SK-N-SH treated with all-trans-retinoic acid at 6 μM for 48 hours (cell line): ENCODE measurements around the gene TALDO1.

ENCODE experiments used
- ATAC-seq: fragments of 200-7000 bp; cut with Tn5 transposase; 3 replicates; pipeline ENCODE4 v1.9.1; 2020; ENCODE audit warnings: mild to moderate bottlenecking, moderate library complexity
- ARNTL ChIP-seq: fragments of 450-650 bp; formaldehyde crosslinking; IDR thresholded peaks from 2 replicates; pipeline ENCODE4 v1.5.0; 2020; ENCODE audit warnings: low read depth, mild to moderate bottlenecking, moderate library complexity, borderline replicate concordance
- BACH2 ChIP-seq: fragments of 250-450 bp; sonication (Bioruptor Pico); IDR thresholded peaks from 2 replicates; pipeline ENCODE4 v1.9.0; 2021; ENCODE audit warnings: mild to moderate bottlenecking, borderline replicate concordance
- CSDC2 ChIP-seq: fragments of 250-450 bp; sonication (Bioruptor Pico); IDR thresholded peaks from 2 replicates; pipeline ENCODE4 v1.5.0; 2020; ENCODE audit warnings: mild to moderate bottlenecking, moderate library complexity
- ESRRG ChIP-seq: fragments of 250-450 bp; sonication (Bioruptor Pico); IDR thresholded peaks from 2 replicates; pipeline ENCODE4 v1.6.1; 2021; ENCODE audit warnings: mild to moderate bottlenecking
- GLIS3 ChIP-seq: fragments of 250-450 bp; sonication (Bioruptor Pico); IDR thresholded peaks from 2 replicates; pipeline ENCODE4 v1.5.0; 2020; ENCODE audit warnings: mild to moderate bottlenecking, moderate library complexity
- ISL1 ChIP-seq: fragments of 250-450 bp; sonication (Bioruptor Pico); IDR thresholded peaks from 2 replicates; pipeline ENCODE4 v2.1.2; 2022; ENCODE audit warnings: mild to moderate bottlenecking, moderate library complexity
- OSR1 ChIP-seq: fragments of 250-450 bp; sonication (Bioruptor Pico); IDR thresholded peaks from 2 replicates; pipeline ENCODE4 v1.8.0; 2022; ENCODE audit warnings: moderate library complexity, mild to moderate bottlenecking, inconsistent platforms
- PPARA ChIP-seq: fragments of 250-450 bp; sonication (Bioruptor Pico); IDR thresholded peaks from 2 replicates; pipeline ENCODE4 v1.5.0; 2020; ENCODE audit warnings: mild to moderate bottlenecking, borderline replicate concordance
- RARB ChIP-seq: fragments of 250-450 bp; sonication (Bioruptor Pico); IDR thresholded peaks from 2 replicates; pipeline ENCODE4 v1.8.0; 2021; ENCODE audit warnings: mild to moderate bottlenecking, moderate library complexity
- SNAI2 ChIP-seq: fragments of 250-450 bp; sonication (Bioruptor Pico); IDR thresholded peaks from 2 replicates; pipeline ENCODE4 v1.5.0; 2020; ENCODE audit warnings: mild to moderate bottlenecking, moderate library complexity
- TCF4 ChIP-seq: fragments of 250-450 bp; sonication (Bioruptor Pico); IDR thresholded peaks from 2 replicates; pipeline ENCODE4 v1.8.0; 2021; ENCODE audit warnings: mild to moderate bottlenecking, moderate library complexity, borderline replicate concordance
- TOX ChIP-seq: fragments of 250-450 bp; sonication (Bioruptor Pico); IDR thresholded peaks from 2 replicates; pipeline ENCODE4 v1.8.0; 2021; ENCODE audit warnings: mild to moderate bottlenecking, moderate library complexity, borderline replicate concordance
- ZC3H10 ChIP-seq: fragments of 250-450 bp; sonication (Bioruptor Pico); IDR thresholded peaks from 2 replicates; pipeline ENCODE4 v1.5.1; 2021; ENCODE audit warnings: mild to moderate bottlenecking, moderate library complexity
- ZFP3 ChIP-seq: fragments of 250-450 bp; sonication (Bioruptor Pico); IDR thresholded peaks from 2 replicates; pipeline ENCODE4 v1.5.0; 2020; ENCODE audit warnings: mild to moderate bottlenecking, moderate library complexity
- ZFP30 ChIP-seq: fragments of 450-650 bp; formaldehyde crosslinking; IDR thresholded peaks from 2 replicates; pipeline ENCODE4 v1.5.0; 2022; ENCODE audit warnings: mild to moderate bottlenecking, moderate library complexity
- ZNF565 ChIP-seq: fragments of 450-650 bp; formaldehyde crosslinking; conservative IDR thresholded peaks from 2 replicates; pipeline ENCODE4 v1.5.0; 2020; ENCODE audit warnings: low read depth, mild to moderate bottlenecking, moderate library complexity
- ZNF70 ChIP-seq: fragments of 450-650 bp; formaldehyde crosslinking; IDR thresholded peaks from 2 replicates; pipeline ENCODE4 v1.5.0; 2020; ENCODE audit warnings: mild to moderate bottlenecking, moderate library complexity
- ZNF8 ChIP-seq: fragments of 450-650 bp; formaldehyde crosslinking; IDR thresholded peaks from 2 replicates; pipeline ENCODE4 v1.5.0; 2020; ENCODE audit warnings: mild to moderate bottlenecking, moderate library complexity
- TF ChIP-seq, protein P1 (sequence below): fragments of 250-450 bp; sonication (Bioruptor Pico); IDR thresholded peaks from 2 replicates; pipeline ENCODE4 v1.8.0; 2021; ENCODE audit warnings: low read depth, mild to moderate bottlenecking, moderate library complexity, borderline replicate concordance
- TF ChIP-seq, protein P2 (sequence below): fragments of 250-450 bp; sonication (Bioruptor Pico); IDR thresholded peaks from 2 replicates; pipeline ENCODE4 v1.5.1; 2021; ENCODE audit warnings: mild to moderate bottlenecking, moderate library complexity
- TF ChIP-seq, protein P3 (sequence below): fragments of 250-450 bp; sonication (Bioruptor Pico); IDR thresholded peaks from 2 replicates; pipeline ENCODE4 v1.5.0; 2020; ENCODE audit warnings: mild to moderate bottlenecking, moderate library complexity
- TF ChIP-seq, protein P4 (sequence below): fragments of 250-450 bp; sonication (Bioruptor Pico); IDR thresholded peaks from 2 replicates; pipeline ENCODE4 v1.8.0; 2020; ENCODE audit warnings: mild to moderate bottlenecking, moderate library complexity, borderline replicate concordance
- TF ChIP-seq, protein P5 (sequence below): fragments of 250-450 bp; sonication (Bioruptor Pico); IDR thresholded peaks from 2 replicates; pipeline ENCODE4 v1.5.1; 2020; ENCODE audit warnings: low read depth, mild to moderate bottlenecking, moderate library complexity

TALDO1 gene

DNA sequence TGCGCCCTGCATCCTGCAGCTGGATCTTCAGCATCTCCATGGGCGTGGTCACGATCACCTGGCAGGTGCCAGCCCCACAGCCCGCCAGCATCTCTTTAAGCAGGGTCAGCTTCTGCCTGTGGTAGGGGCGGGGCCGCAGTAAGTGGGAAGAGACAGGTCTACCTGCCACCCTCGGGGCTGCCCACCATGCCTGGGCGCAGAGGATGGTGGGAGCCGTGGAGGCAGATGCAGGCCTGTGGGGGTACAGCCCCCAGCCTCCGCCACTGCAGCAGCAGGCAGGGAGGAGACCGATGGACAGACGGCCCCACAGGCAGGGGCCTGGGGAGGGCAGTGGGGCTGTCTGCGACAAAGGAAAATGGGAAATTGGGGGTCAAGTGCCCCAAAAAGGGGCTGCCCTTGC is 45.6 kb downstream of the TALDO1 start:
- no peak for TF ChIP-seq ZC3H10 (CRISPR knock-in tag)
- TF ChIP-seq ZNF8 (CRISPR knock-in tag), result no peak
- TF ChIP-seq ZFP30 (CRISPR knock-in tag), result no peak
- no peak for ATAC-seq

DNA sequence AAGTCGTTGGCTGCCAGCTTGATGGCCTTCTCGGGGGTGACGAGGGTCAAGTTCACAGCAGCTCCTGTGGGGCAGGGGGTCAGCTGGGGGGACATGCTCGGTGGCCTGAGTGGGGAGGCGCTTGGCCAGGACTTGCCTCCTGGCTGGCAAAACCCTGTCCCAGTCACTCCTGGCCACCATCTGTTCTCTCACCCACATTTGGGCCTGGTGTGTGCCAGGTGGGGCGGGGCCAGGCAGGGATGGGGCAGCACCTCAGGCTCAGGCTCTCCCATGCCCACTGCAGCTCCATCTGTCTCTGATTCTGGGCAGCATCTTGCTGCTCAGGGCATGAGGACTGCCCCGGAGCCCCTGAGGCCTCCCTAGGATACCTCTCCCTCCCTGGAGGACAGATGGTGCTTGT is 46.3 kb downstream of the TALDO1 start:
- no peak for TF ChIP-seq ZC3H10 (CRISPR knock-in tag)
- TF ChIP-seq, protein P1, sequence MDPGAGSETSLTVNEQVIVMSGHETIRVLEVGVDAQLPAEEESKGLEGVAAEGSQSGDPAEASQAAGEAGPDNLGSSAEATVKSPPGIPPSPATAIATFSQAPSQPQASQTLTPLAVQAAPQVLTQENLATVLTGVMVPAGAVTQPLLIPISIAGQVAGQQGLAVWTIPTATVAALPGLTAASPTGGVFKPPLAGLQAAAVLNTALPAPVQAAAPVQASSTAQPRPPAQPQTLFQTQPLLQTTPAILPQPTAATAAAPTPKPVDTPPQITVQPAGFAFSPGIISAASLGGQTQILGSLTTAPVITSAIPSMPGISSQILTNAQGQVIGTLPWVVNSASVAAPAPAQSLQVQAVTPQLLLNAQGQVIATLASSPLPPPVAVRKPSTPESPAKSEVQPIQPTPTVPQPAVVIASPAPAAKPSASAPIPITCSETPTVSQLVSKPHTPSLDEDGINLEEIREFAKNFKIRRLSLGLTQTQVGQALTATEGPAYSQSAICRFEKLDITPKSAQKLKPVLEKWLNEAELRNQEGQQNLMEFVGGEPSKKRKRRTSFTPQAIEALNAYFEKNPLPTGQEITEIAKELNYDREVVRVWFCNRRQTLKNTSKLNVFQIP (CRISPR knock-in tag), result no peak
- TF ChIP-seq ZFP3 (CRISPR knock-in tag), result no peak
- TF ChIP-seq, protein P2, sequence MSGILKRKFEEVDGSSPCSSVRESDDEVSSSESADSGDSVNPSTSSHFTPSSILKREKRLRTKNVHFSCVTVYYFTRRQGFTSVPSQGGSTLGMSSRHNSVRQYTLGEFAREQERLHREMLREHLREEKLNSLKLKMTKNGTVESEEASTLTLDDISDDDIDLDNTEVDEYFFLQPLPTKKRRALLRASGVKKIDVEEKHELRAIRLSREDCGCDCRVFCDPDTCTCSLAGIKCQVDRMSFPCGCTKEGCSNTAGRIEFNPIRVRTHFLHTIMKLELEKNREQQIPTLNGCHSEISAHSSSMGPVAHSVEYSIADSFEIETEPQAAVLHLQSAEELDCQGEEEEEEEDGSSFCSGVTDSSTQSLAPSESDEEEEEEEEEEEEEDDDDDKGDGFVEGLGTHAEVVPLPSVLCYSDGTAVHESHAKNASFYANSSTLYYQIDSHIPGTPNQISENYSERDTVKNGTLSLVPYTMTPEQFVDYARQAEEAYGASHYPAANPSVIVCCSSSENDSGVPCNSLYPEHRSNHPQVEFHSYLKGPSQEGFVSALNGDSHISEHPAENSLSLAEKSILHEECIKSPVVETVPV (CRISPR knock-in tag), result no peak
- TF ChIP-seq CSDC2 (CRISPR knock-in tag), result no peak
- TF ChIP-seq, protein P3, sequence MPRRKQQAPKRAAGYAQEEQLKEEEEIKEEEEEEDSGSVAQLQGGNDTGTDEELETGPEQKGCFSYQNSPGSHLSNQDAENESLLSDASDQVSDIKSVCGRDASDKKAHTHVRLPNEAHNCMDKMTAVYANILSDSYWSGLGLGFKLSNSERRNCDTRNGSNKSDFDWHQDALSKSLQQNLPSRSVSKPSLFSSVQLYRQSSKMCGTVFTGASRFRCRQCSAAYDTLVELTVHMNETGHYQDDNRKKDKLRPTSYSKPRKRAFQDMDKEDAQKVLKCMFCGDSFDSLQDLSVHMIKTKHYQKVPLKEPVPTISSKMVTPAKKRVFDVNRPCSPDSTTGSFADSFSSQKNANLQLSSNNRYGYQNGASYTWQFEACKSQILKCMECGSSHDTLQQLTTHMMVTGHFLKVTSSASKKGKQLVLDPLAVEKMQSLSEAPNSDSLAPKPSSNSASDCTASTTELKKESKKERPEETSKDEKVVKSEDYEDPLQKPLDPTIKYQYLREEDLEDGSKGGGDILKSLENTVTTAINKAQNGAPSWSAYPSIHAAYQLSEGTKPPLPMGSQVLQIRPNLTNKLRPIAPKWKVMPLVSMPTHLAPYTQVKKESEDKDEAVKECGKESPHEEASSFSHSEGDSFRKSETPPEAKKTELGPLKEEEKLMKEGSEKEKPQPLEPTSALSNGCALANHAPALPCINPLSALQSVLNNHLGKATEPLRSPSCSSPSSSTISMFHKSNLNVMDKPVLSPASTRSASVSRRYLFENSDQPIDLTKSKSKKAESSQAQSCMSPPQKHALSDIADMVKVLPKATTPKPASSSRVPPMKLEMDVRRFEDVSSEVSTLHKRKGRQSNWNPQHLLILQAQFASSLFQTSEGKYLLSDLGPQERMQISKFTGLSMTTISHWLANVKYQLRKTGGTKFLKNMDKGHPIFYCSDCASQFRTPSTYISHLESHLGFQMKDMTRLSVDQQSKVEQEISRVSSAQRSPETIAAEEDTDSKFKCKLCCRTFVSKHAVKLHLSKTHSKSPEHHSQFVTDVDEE (CRISPR knock-in tag), result no peak
- TF ChIP-seq TOX, result no peak
- no peak for TF ChIP-seq GLIS3
- no peak for TF ChIP-seq TCF4 (CRISPR knock-in tag)
- no peak for TF ChIP-seq ZNF8 (CRISPR knock-in tag)
- no peak for TF ChIP-seq ZNF565 (CRISPR knock-in tag)
- TF ChIP-seq ARNTL (CRISPR knock-in tag), result no peak
- TF ChIP-seq ESRRG (CRISPR knock-in tag), result no peak
- no peak for TF ChIP-seq ZNF70 (CRISPR knock-in tag)
- TF ChIP-seq, protein P4, sequence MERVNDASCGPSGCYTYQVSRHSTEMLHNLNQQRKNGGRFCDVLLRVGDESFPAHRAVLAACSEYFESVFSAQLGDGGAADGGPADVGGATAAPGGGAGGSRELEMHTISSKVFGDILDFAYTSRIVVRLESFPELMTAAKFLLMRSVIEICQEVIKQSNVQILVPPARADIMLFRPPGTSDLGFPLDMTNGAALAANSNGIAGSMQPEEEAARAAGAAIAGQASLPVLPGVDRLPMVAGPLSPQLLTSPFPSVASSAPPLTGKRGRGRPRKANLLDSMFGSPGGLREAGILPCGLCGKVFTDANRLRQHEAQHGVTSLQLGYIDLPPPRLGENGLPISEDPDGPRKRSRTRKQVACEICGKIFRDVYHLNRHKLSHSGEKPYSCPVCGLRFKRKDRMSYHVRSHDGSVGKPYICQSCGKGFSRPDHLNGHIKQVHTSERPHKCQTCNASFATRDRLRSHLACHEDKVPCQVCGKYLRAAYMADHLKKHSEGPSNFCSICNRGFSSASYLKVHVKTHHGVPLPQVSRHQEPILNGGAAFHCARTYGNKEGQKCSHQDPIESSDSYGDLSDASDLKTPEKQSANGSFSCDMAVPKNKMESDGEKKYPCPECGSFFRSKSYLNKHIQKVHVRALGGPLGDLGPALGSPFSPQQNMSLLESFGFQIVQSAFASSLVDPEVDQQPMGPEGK, result no peak
- TF ChIP-seq BACH2 (CRISPR knock-in tag), result no peak
- TF ChIP-seq, protein P5, sequence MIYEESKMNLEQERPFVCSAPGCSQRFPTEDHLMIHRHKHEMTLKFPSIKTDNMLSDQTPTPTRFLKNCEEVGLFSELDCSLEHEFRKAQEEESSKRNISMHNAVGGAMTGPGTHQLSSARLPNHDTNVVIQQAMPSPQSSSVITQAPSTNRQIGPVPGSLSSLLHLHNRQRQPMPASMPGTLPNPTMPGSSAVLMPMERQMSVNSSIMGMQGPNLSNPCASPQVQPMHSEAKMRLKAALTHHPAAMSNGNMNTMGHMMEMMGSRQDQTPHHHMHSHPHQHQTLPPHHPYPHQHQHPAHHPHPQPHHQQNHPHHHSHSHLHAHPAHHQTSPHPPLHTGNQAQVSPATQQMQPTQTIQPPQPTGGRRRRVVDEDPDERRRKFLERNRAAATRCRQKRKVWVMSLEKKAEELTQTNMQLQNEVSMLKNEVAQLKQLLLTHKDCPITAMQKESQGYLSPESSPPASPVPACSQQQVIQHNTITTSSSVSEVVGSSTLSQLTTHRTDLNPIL (CRISPR knock-in tag), result no peak
- no peak for TF ChIP-seq PPARA (CRISPR knock-in tag)
- ATAC-seq, result no peak

DNA sequence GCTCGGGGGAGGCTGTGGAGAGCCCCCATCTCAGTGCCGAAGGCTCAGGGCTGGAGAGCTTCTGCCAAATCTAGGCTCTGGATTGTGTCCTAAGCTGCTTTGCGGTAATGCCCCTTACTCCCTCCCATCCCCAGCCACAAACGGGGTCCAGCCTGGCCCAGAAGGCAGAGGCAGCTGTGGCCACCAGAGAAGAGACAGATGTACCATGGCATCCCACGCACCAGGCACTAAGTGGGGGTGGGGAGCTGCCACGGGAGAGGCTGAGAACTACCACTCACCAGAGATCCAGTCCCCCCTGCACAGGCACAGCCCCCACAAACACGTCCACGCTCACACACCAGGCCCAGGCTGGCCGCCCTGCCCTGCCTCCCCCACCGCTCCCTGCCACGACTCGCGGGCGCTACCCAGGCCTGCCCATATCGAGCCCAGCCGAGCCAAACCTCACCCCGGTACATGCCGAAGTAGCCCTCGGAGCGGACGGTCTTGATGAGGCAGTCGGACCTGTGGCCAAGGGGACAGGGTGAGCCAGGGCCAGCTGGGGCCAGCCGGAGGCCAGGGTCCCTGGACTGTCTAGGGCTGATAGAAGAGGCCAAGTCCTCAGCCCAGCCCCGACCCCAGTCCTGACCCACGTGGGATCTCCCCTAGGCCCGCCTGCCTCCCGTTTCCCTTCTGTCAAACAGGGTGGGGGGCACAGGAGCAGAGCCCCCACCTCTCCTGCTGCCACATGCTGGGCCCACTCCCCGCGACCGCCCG is 46.9 kb downstream of the TALDO1 start:
- ATAC-seq, result no peak
- TF ChIP-seq ZNF8 (CRISPR knock-in tag), result no peak
- TF ChIP-seq ZFP30 (CRISPR knock-in tag), result no peak
- TF ChIP-seq BACH2 (CRISPR knock-in tag), result no peak
- no peak for TF ChIP-seq CSDC2 (CRISPR knock-in tag)
- TF ChIP-seq ESRRG (CRISPR knock-in tag), result no peak
- TF ChIP-seq, protein P2 (CRISPR knock-in tag), result no peak
- no peak for TF ChIP-seq ZNF70 (CRISPR knock-in tag)
- no peak for TF ChIP-seq ZC3H10 (CRISPR knock-in tag)
- TF ChIP-seq ISL1 (CRISPR knock-in tag), result no peak
- TF ChIP-seq, protein P4, result no peak
- TF ChIP-seq ZFP3 (CRISPR knock-in tag), result no peak
- no peak for TF ChIP-seq RARB (CRISPR knock-in tag)
- no peak for TF ChIP-seq SNAI2 (CRISPR knock-in tag)
- TF ChIP-seq, protein P5 (CRISPR knock-in tag), result no peak
- no peak for TF ChIP-seq OSR1 (CRISPR knock-in tag)
- TF ChIP-seq TOX, result no peak
